GM19324 (cell line): ENCODE results near the gene USP36.
"Not testable (repeated sequence)": the region's sequence is repeated elsewhere in the genome, so short reads cannot be mapped to it uniquely, and the experiment has no call there.

Source experiments
- ATAC-seq: cut with Tn5 transposase; IDR thresholded peaks from one replicate; pipeline ENCODE4 v1.9.1; 2021; ENCODE audit warnings: mild to moderate bottlenecking, moderate library complexity; ENCODE audit not compliant: unreplicated experiment, low FRiP score

USP36 gene

DNA sequence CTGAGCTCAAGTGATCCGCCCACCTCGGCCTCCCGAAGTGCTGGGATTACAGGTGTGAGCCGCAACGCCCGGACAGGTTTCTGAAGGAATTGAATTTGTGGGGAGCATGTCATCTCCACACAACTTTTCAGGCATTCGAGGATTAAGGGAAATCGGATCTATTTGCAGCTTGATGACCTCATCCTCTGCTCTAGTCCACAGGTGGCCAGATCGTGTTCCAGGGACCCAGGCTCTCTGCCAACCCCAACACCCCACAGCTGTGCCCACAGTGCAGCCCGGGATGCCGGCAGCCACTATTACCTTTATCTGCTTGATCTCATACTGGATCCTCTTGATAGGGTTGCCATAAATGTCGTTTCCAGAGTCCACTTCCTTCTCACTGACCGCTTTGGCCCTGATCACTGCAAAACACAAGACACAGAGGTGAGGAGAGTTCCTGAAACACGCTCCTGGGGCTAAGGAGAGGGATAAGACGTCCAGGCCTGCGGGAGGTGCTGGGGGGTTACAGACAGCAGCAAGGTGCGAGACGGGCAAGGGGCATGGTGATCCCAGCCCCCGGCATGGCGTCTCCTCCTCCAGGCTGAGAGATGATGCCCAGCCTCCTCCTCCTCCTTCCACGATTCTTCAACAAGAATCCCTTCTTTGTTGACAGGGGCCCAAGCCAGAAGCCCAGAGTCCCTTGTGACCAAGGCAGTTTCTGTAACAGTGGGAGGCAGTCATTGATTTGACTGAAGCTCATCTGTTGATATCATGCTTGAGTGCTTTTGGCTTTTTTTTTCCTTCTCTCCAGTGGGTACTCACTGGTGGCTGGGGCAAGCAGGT, 33.1 kb upstream of the USP36 start:
- ATAC-seq: no peak

DNA sequence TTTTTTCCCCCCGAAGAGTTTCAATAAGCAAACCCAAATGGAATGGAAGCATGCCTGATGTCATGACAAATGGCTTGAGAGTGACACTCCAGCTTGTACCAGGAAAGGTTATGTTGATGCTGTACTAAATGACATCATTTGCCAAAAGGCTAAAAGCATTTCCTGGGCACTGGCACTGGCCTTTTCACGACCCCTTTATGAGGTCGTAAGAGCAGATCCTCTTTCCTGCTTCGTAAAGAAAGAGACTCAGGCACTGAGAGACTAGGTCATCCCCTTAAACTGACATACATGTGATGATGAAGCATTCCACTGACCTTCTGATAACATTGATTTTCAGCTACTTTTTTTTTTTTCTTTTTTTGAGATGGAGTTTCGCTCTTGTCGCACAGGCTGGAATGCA, 31.9 kb upstream of the USP36 start:
- ATAC-seq: no peak

- no peak for ATAC-seq
Measured at GRCh38 chr17:78870621-78871020, 30.0 kb upstream of the USP36 start.

DNA sequence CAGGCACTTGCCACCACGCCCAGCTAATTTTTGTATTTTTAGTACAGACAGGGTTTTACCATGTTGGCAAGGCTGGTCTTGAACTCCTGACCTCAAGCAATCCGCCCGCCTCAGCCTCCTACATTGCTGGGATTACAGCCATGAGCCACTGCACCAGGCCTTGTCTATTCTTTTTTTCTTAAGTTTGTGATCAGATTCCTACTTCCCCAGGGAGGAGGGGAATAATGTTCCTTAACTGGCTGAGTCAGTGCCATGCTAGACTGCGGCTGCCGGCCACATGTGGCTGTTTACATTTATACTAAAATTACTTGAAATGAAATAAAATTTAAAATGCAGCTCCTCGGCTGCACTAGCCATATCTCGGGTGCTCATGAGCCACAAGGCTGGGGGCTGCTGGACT, 27.8 kb upstream of the USP36 start:
- ATAC-seq: no peak

GRCh38 chr17:78867046-78867445, 26.4 kb upstream of the USP36 start:
- ATAC-seq: not testable (repeated sequence)

DNA sequence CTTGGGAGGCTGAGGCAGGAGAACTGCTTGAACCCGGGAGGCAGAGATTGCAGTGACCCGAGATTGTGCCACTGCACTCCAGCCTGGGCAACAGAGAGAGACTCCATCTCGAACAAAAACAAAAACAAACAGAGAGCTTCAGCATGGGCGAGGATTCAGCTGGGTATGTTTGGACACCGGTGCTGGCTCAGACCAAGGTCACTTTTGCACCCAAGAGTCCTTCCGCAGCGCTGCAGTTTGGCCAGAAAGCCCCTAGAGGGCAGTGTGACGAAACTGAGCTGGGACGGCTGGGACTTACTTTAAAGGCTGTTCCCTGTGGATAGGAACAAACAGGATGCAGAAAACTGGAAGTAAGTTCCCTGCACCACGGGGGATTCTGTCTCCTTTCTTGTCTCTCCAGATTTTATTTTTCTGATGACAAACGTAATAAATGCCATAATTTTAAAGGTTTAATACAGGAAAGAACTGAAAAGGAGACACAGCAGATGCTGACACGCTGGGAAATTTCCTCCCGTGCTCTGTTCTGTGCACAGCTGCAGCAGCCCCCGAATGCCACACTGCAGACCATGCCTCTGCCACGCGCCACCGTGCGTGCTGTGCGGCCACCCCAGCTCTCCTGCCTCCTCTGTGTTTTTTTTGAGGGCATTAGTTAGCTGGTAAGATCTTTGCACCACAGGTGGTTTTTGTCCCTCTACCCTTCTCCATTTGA, 25.2 kb upstream of the USP36 start:
- ATAC-seq: no peak

DNA sequence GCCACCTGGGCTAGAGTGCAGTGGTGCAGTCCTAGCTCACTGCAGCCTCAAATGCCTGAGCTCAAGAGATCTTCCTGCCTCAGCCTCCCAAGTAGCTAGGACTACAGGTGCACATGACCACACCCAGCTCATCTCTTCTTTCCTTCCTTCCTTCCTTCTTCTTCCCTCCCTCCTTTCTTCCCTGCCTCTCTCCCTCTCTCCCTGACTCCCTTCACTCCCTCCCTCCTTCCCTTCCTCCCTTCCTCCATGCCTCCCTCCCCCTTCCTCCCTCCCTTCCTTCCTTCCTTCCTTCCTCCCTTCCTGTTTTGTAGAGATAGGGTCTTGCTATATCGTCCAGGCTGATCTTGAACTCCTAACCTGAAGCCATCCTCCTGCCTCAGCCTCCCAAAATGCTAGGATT, 23.5 kb upstream of the USP36 start:
- no peak for ATAC-seq

- no peak for ATAC-seq
Measured at GRCh38 chr17:78862073-78863023, 21.7 kb upstream of the USP36 start.

GRCh38 chr17:78861229-78861628, 20.6 kb upstream of the USP36 start:
- ATAC-seq: no peak

GRCh38 chr17:78859051-78859450, 18.4 kb upstream of the USP36 start:
- no peak for ATAC-seq

- ATAC-seq: no peak
Measured at GRCh38 chr17:78857266-78857665, 16.7 kb upstream of the USP36 start.

DNA sequence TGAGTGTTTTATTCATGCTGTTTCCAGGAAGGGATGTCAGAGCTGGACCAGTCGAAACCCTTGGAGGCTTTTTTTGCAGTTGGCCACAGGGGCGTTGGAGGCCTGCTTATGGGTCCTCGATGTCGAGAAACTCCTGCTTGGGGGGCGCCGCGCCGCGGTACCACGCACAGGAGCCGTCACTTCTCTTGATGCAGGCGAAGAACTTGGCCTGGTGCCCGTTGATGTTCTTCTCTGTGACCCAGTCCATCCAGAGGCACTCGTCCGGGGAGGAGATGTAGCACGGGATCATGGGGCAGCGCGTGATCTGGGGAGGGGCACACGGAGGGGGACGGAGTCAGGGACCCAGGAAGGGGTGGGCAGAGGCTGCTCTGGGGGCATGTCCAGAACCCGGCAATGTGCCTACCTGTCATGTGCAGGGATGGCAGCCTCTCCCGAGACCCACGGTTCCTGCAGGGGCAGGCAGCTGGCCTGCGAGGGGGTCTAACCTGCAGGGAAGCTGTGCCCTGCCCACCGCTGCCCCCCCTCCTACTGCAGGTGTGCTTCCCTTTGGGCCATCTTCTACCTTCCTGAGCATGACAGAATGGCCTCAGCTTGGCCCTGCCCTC, 15.0 kb upstream of the USP36 start:
- ATAC-seq: no peak

- no peak for ATAC-seq
Measured at GRCh38 chr17:78854508-78854907, 13.9 kb upstream of the USP36 start.

GRCh38 chr17:78853926-78854394, 13.3 kb upstream of the USP36 start:
- no peak for ATAC-seq

GRCh38 chr17:78852709-78853121, 12.1 kb upstream of the USP36 start:
- no peak for ATAC-seq

DNA sequence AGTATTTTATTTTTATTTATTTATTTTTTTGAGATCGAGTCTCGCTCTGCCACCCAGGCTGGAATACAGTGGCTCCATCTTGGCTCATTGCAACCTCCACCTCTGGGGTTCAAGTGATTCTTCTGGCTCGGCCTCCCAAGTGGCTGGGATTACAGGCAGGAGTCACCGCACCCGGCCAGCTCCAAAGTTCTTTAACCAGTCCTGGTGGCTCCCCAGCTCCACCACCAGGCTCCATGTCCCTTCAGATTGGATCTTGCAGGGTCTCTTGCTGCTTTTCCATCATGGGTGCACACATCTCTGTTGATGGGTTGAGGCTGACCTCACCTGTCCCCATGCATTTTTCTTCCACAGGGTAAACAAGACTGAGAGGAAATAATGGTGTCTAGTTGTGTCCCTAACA, 8.4 kb upstream of the USP36 start:
- ATAC-seq: no peak

DNA sequence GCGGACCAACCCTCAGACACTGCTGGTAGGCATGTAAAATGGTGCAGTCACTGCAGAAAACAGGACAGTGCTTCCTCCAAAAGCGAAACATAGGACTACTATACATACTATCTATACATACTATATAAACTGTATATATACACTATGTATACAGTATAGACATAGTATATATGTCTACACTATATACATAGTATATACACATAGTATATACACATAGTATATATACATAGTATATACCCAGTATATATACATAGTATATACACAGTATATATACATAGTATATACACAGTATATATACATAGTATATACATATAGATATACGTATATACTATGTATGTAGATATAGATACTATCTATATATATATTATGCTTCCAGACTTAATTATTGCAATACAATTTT, 6.4 kb upstream of the USP36 start:
- ATAC-seq: no peak

- ATAC-seq: no peak
Measured at GRCh38 chr17:78844301-78845005, 3.8 kb upstream of the USP36 start.

DNA sequence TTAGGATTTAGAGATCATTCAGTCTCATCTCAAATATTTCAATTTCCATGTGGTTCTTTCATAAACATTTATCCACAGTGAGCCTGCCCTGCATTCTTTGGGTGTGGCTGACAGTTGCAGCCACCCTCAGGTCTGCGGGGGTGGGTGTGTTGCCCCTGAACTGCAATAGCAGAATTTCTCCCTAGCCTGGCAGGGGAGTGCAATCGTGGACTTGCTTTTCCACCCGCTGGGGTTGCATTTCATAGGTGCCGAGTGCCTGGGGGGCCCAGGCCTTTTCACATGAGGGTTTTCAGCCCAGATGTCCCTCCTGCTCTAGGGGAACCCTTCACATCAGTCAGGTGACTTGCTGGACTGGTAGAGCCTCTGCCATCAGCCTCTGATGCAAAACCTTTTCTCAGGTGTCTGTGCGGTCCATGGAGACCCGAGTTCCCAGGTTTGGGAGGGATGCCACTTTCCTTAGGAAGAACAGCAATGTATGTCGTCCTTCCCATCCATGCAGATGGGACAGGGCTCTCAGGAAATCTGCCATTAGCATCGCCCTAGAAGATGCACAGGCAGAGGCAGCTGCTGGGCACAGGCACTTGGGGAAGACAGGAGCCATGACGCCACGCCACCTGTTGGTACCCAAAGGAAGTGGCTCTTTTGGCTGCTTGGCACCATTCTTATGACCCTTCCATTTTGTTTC, 2.4 kb upstream of the USP36 start:
- no peak for ATAC-seq

- peak; percentile 25 for ATAC-seq
Measured at GRCh38 chr17:78840530-78840779, 159 bp downstream of the USP36 start.
